GM10248 (cell line): ENCODE measurements around the gene GABBR2.

Experiments used
- CTCF ChIA-PET: fragments of 300-600 bp; sonication (Branson Sonifier 250); formaldehyde crosslinking; extraction: SDS; loops from one replicate; lab custom pipeline; 2021; ENCODE audit warnings: antibody characterized with exemption; lab: Yijun Ruan, JAX
- POLR2A ChIA-PET: fragments of 350-650 bp; sonication (Branson Sonifier 250); formaldehyde crosslinking; extraction: SDS; loops from one replicate; lab custom pipeline; 2020; ENCODE audit warnings: antibody characterized with exemption; lab: Yijun Ruan, JAX
- DNase-seq: peaks from one replicate; pipeline ENCODE4 v3.0.0; 2012; ENCODE audit errors: extremely low spot score
- TF ChIP-seq, protein P1 (sequence below): IDR thresholded peaks from 2 replicates; pipeline ENCODE4 v1.5.1; 2012; ENCODE audit warnings: mild to moderate bottlenecking, low read depth; ENCODE audit errors: extremely low read depth, missing control alignments, control extremely low read depth

The GABBR2 gene

DNA sequence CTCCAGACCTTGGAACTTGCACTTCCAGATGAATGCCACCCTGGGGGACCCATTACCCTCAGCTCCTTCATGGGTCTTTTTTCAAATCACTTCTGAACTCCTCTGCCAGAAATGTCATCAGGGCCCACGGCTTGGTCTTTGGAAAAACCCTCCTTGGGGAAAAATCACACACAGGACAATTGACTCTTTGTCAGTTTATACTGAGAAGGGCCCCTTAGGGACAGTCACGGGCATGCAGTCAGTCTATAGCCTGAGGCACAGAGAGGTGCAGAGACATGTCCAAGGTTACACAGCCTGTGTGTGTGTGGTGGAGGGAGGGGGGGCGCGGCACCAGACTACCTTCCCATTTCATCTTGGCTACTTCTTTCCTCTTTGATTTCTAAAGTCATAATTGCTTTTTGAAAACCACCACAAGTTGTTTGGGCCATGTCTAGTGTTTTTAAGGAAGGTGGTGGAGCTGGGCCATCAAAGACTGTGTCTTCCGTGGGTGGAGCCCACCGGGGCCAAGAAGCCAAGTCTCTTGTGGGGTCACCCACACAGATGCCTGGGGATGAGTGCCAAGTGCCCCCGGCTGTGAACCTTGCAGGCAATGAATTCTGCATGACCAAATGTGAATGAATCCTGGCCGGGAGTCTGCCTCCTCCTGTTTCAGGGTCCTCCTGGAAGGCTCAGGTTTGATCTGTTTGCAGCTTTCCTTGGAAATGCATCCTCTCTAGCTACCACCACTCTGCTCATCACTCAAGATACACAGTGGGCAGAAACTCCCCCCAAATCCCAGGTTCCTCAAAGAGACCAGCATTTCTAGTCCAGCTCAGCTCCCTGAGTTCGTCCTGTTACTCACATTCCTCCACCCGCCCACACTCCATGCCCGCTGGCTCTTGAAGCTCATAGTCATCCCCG lies 253.2 kb downstream of the GABBR2 start:
- CTCF ChIA-PET, result interaction anchor here (1.1 to 1.3 kb wide), 3 partner anchors 10 to 12 kb away, joined by 3 to 5 read pairs (median 4); no protein-coding TSS in a partner anchor
- TF ChIP-seq, protein P1, sequence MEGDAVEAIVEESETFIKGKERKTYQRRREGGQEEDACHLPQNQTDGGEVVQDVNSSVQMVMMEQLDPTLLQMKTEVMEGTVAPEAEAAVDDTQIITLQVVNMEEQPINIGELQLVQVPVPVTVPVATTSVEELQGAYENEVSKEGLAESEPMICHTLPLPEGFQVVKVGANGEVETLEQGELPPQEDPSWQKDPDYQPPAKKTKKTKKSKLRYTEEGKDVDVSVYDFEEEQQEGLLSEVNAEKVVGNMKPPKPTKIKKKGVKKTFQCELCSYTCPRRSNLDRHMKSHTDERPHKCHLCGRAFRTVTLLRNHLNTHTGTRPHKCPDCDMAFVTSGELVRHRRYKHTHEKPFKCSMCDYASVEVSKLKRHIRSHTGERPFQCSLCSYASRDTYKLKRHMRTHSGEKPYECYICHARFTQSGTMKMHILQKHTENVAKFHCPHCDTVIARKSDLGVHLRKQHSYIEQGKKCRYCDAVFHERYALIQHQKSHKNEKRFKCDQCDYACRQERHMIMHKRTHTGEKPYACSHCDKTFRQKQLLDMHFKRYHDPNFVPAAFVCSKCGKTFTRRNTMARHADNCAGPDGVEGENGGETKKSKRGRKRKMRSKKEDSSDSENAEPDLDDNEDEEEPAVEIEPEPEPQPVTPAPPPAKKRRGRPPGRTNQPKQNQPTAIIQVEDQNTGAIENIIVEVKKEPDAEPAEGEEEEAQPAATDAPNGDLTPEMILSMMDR, result no peak
- POLR2A ChIA-PET, result no interaction called here
- DNase-seq, result no peak

- DNase-seq, result no peak
- ChIA-PET POLR2A (no interaction called here), CTCF (no interaction called here)
- TF ChIP-seq, protein P1, result no peak
Measured at GRCh38 chr9:98453589-98454311, 255.0 kb downstream of the GABBR2 start.

GRCh38 chr9:98451576-98451975 lies 257.2 kb downstream of the GABBR2 start:
- DNase-seq, result no peak
- CTCF ChIA-PET, result no interaction called here
- TF ChIP-seq, protein P1, result no peak
- POLR2A ChIA-PET, result no interaction called here

- ChIA-PET POLR2A (no interaction called here), CTCF (no interaction called here)
- TF ChIP-seq, protein P1, result no peak
- DNase-seq, result no peak
Measured at GRCh38 chr9:98450496-98450895, 258.2 kb downstream of the GABBR2 start.

- DNase-seq, result no peak
- POLR2A ChIA-PET, result no interaction called here
- CTCF ChIA-PET, result no interaction called here
- TF ChIP-seq, protein P1, result no peak
Measured at GRCh38 chr9:98449871-98450270, 258.9 kb downstream of the GABBR2 start.

DNA sequence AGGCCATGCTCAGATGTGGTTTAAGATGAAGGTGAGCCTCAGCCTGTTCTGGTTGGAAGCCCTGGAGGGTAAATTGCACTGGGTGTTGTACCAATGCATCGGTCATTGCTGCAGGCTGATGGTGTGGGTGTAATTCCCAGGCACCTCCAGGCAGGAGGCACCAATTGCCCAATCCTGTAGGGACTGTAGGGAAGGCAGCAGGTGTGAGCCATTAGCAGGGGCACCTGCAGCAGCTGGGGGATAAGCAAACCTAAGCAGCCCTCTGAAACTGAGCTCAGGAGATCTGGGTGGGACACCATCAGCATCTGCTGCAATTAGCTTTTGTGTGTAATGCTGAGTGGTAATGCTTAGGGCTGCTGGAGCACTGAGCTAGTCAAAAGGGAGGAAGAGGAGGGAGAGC lies 263.2 kb downstream of the GABBR2 start:
- ChIA-PET CTCF (interaction anchor here (1.2 to 1.4 kb wide), 2 partner anchors 10 to 12 kb away, joined by 3 read pairs; no protein-coding TSS in a partner anchor), POLR2A (no interaction called here)
- no peak for DNase-seq

More for the DNA sequence above, 263.2 kb downstream of the GABBR2 start:
- TF ChIP-seq, protein P1, result no peak
